HCT116 (cell line): ENCODE data around the gene LTA4H. TPM values are rescaled to one million over a fixed set of nuclear protein-coding genes. Genes with fewer than 3 reads are reported as not detected.

Source experiments
- ATAC-seq: fragments of 200-7000 bp; cut with Tn5 transposase; 2 replicates; pipeline ENCODE4 v1.9.1; 2020; ENCODE audit warnings: mild to moderate bottlenecking, moderate library complexity
- BruUV-seq: library from RNA; stranded (reverse); fragments of 400-500 nt; replicated peaks from 2 replicates; lab custom pipeline; 2021; lab: Mats Ljungman, UMichigan
- CTCF ChIA-PET: fragments of 300-600 bp; sonication (Branson Sonifier 250); formaldehyde crosslinking; loops from one replicate; lab custom pipeline; 2021; ENCODE audit warnings: antibody characterized with exemption; lab: Charles Lee
- POLR2A ChIA-PET: fragments of 300-600, 350-600 bp; sonication (Branson Sonifier 250); formaldehyde crosslinking; loops from one replicate; lab custom pipeline; 2021; ENCODE audit warnings: antibody characterized with exemption; lab: Charles Lee
- RAD21 ChIA-PET, 2 experiments: fragments of 300-600 bp; sonication (Branson Sonifier 250); formaldehyde crosslinking; loops; one replicate each; lab custom pipeline; 2023; ENCODE audit warnings: low total read pairs in 2 of 2; ENCODE audit not compliant: uncharacterized antibody in 2 of 2, unreplicated experiment in 2 of 2, low non-redundant PET in 1 of 2; lab: Charles Lee
- DNase-seq: peaks from one replicate; pipeline ENCODE4 v3.0.0-alpha.2; 2010; ENCODE audit warnings: low read depth, low spot score
- H2AFZ ChIP-seq: fragments of 200-600 bp; shearing (Covaris generic), sonication (generic); 2 replicates; pipeline ENCODE4 v1.6.1; 2017; ENCODE audit warnings: low read depth, mixed run types, mixed read lengths, antibody characterized with exemption, low read length; ENCODE audit not compliant: poor library complexity, severe bottlenecking
- H3K27ac ChIP-seq: 2 replicates; pipeline ENCODE4 v1.5.1; 2012; ENCODE audit warnings: low read depth, low read length
- H3K27me3 ChIP-seq: fragments of 200-600 bp; sonication (generic); 2 replicates; pipeline ENCODE4 v1.6.1; 2016; ENCODE audit warnings: mixed run types, low read length, mixed read lengths; ENCODE audit not compliant: insufficient read depth
- H3K36me3 ChIP-seq, 2 experiments: fragments of 200-500 bp in 1 of 2; fragments of 200-600 bp in 1 of 2; sonication (Bioruptor generic) in 1 of 2; sonication (generic) in 1 of 2; 2 replicates each; pipeline versions ENCODE4 v1.5.1 to v1.6.1; 2014 to 2016; ENCODE audit warnings: low read length in 2 of 2, inconsistent platforms in 1 of 2, mixed read lengths in 1 of 2, mixed run types in 1 of 2; ENCODE audit not compliant: insufficient read depth in 2 of 2, control insufficient read depth in 1 of 2
- H3K4me1 ChIP-seq, 2 experiments: fragments of 200-600 bp in 1 of 2; sonication (generic) in 1 of 2; 2 replicates each; pipeline versions ENCODE4 v1.5.1 to v1.6.1; 2012 to 2017; ENCODE audit warnings: low read length in 2 of 2, inconsistent platforms in 1 of 2, mild to moderate bottlenecking in 1 of 2, mixed read lengths in 1 of 2, mixed run types in 1 of 2, moderate library complexity in 1 of 2; ENCODE audit not compliant: insufficient read depth in 2 of 2, control insufficient read depth in 1 of 2
- H3K4me2 ChIP-seq: fragments of 200-600 bp; sonication (generic); 2 replicates; pipeline ENCODE4 v1.6.1; 2017; ENCODE audit warnings: mixed run types, low read length, mixed read lengths
- H3K4me3 ChIP-seq, 2 experiments: fragments of 200-600 bp in 1 of 2; sonication (generic) in 1 of 2; replicated peaks in 1 of 2; 2 replicates each; pipeline ENCODE4 v1.5.1; 2011 to 2016; ENCODE audit warnings: low read length in 2 of 2, control low read depth in 1 of 2, low read depth in 1 of 2, mild to moderate bottlenecking in 1 of 2, mixed read lengths in 1 of 2, mixed run types in 1 of 2
- H3K79me2 ChIP-seq: fragments of 200-600 bp; sonication (generic); 2 replicates; pipeline ENCODE4 v1.6.1; 2017; ENCODE audit warnings: mild to moderate bottlenecking, mixed run types, low read length, moderate library complexity, mixed read lengths; ENCODE audit not compliant: insufficient read depth
- H3K9ac ChIP-seq: fragments of 200-600 bp; sonication (generic); 2 replicates; pipeline ENCODE4 v1.6.1; 2016; ENCODE audit warnings: low read length, mixed read lengths
- H3K9me2 ChIP-seq: fragments of 200-600 bp; sonication (generic), shearing (Covaris generic); 2 replicates; pipeline ENCODE4 v1.6.1; 2017; ENCODE audit warnings: mixed run types, mild to moderate bottlenecking, moderate library complexity; ENCODE audit not compliant: insufficient read depth
- H3K9me3 ChIP-seq, 2 experiments: fragments of 200-500 bp in 1 of 2; fragments of 200-600 bp in 1 of 2; sonication (Bioruptor generic) in 1 of 2; sonication (generic) in 1 of 2; 2 replicates each; pipeline ENCODE4 v1.6.1; 2014 to 2017; ENCODE audit warnings: low read length in 2 of 2, mixed read lengths in 2 of 2, inconsistent platforms in 1 of 2, low read depth in 1 of 2, mild to moderate bottlenecking in 1 of 2, mixed run types in 1 of 2, moderate library complexity in 1 of 2; ENCODE audit not compliant: control insufficient read depth in 1 of 2, insufficient read depth in 1 of 2
- H4K20me1 ChIP-seq: fragments of 200-600 bp; sonication (generic), shearing (Covaris generic); 2 replicates; pipeline ENCODE4 v1.6.1; 2017; ENCODE audit warnings: mixed run types, mild to moderate bottlenecking, moderate library complexity; ENCODE audit not compliant: insufficient read depth
- CTCF ChIP-seq, 3 experiments: fragments of 200-600 bp in 1 of 3; sonication (generic) in 1 of 3; IDR thresholded peaks in 2 of 3; conservative IDR thresholded peaks in 1 of 3; 2 replicates each; pipeline ENCODE4 v1.5.1; 2012 to 2017; ENCODE audit warnings: low read depth in 2 of 3, low read length in 2 of 3, antibody characterized with exemption in 1 of 3, borderline replicate concordance in 1 of 3, control low read depth in 1 of 3, mild to moderate bottlenecking in 1 of 3, mixed read lengths in 1 of 3, mixed run types in 1 of 3, moderate library complexity in 1 of 3; ENCODE audit not compliant: insufficient read depth in 1 of 3
- FOSL1 ChIP-seq: IDR thresholded peaks from 2 replicates; pipeline ENCODE4 v1.6.1; 2012; ENCODE audit warnings: low read depth
- JUND ChIP-seq: IDR thresholded peaks from 2 replicates; pipeline ENCODE4 v1.6.1; 2012
- POLR2A ChIP-seq: IDR thresholded peaks from 2 replicates; pipeline ENCODE4 v1.7.0; 2011; ENCODE audit warnings: borderline replicate concordance; ENCODE audit not compliant: insufficient read depth, insufficient read length; ENCODE audit errors: extremely low read depth
- SRF ChIP-seq: IDR thresholded peaks from 2 replicates; pipeline ENCODE4 v1.6.1; 2012; ENCODE audit warnings: low read depth
- intact Hi-C: fragments of 100-400 bp; cut with micrococcal nuclease; formaldehyde crosslinking; loops from 2 replicates; pipeline ENCODE4 v1.10.0; 2022
- total RNA-seq: library from RNA; stranded (reverse); gene quantifications from one replicate; pipeline ENCODE4 v1.2.1, GENCODE V29; 2021; ENCODE audit not compliant: unreplicated experiment

LTA4H gene
- total RNA-seq, 1 experiment from 2014 or later, result 163 TPM

- TF ChIP-seq CTCF (IDR thresholded peaks at IDR 0.05 in 2 of 3, conservative IDR thresholded peaks at IDR 0.05 in 1 of 3; ENCODE audit: borderline replicate concordance in 1 of 3, insufficient read depth in 1 of 3, low read depth in 2 of 3, low read length in 2 of 3) (no peak), FOSL1 (peak; percentile 69), POLR2A (no peak), JUND (peak; percentile 63)
Observed at GRCh38 chr12:96044017-96044942, 8.9 kb upstream of the LTA4H start (continued).

GRCh38 chr12:96041181-96041580 is 5.8 kb upstream of the LTA4H start:
- no peak overlapping the region for H3K4me2 ChIP-seq
- H3K27me3 ChIP-seq, result no peaks in the 10 kb centered on the region
- no peak for ATAC-seq
- ChIA-PET POLR2A (no interaction called here), CTCF (no interaction called here), RAD21 (no interaction called here)
- H3K4me1 ChIP-seq, result peaks cover 8 to 23% of the 10 kb centered on the region in 2 experiments; a peak in 3 of 4 replicates
- intact Hi-C loops, result no loop called here
- no peaks in the 10 kb centered on the region for H3K9me3 ChIP-seq
- BruUV-seq, result no TSS peak
- no peak overlapping the region for H3K9ac ChIP-seq
- no peaks in the 10 kb centered on the region for H3K9me2 ChIP-seq
- no peaks in the 10 kb centered on the region for H3K36me3 ChIP-seq
- no peak overlapping the region for H2AFZ ChIP-seq
- H4K20me1 ChIP-seq, result no peaks in the 10 kb centered on the region
- no peaks in the 10 kb centered on the region for H3K79me2 ChIP-seq
- H3K4me3 ChIP-seq, result no peak overlapping the region
- TF ChIP-seq CTCF (IDR thresholded peaks at IDR 0.05 in 2 of 3, conservative IDR thresholded peaks at IDR 0.05 in 1 of 3; ENCODE audit: borderline replicate concordance in 1 of 3, insufficient read depth in 1 of 3, low read depth in 2 of 3, low read length in 2 of 3), result 0 out of 6 replicates have a peak, but pooled peaks of 1 of the 3 experiments have one; percentile 9
- no peak for TF ChIP-seq SRF
- no peak overlapping the region for H3K27ac ChIP-seq
- no peak for DNase-seq
